Activated T-helper 1 cell treated with anti-CD3 and anti-CD28 coated beads, Interleukin-2, amount 50 U/mL, for 16 hours (primary cell): ENCODE measurements around the gene EVC2.
"Not testable (repeated sequence)": the region's sequence is repeated elsewhere in the genome, so short reads cannot be mapped to it uniquely, and the experiment has no call there.

Experiments
- DNase-seq, 2 donors: peaks; one replicate each; pipeline ENCODE4 v3.0.0-alpha.2; 2020; ENCODE audit warnings: low read depth in 1 of 2, low spot score in 1 of 2

EVC2 gene

DNA sequence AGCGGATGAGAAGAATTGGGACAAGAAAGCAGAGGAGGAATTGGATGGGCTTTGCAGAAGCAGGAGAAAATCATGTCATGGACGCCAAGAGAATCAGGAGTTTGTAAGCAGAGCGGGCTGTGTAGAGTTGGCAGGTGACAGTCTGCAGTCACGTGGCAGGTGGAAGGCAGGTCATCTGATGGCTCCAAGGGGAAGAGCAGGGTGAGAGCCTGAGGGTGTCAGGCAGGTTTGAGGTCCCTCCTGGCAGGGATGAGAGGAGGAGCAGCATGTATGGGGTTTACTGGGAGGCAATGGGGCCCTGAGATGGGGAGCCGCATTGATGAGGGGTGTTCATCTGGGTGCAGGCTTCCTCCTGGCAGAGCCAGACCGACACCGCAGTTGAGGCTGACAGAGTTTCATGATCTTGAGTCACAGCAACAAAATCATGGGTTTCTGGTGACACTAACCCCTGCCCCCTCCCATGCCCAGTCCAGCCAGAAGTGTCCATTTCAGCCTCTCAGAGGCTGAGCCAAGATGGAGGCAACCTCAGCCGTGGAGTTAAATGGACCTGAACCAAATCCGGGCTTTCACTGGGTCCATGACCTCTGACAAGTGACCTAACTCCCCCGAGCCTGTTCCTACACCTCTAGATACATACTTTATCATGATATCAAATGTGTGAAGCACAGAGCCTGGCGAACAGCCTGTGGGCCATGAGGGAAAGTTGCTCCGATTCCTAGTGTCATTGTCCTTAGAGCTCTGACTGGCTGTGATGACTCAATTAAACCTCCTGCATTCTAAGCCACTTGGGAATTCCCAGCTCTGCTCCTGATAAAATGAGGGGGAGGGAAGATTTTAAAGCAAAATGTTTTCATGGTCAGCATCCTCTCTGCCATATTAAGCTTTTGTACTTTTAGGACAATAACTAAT lies 38.7 kb upstream of the EVC2 start:
- DNase-seq, result no peak

DNA sequence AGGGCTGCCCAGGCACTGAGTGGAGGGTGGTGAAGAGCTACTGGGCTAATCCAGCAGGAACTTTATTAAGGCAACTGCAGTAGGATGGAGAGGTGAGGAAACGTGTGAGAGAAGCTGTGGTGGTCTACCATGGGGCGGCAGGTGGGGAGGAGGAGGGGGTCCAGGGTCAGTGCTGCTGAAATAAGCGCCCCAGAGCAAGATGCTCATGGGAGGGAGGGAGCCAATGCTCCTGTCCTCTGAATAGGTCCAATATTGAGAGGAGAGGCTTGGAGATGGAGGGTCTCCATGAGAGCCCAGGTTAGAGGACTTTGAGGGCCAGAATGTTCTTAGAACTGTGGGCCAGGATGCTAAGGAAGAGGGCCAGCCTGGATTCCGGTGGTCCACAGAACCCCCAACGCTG lies 37.9 kb upstream of the EVC2 start:
- no peak for DNase-seq

DNA sequence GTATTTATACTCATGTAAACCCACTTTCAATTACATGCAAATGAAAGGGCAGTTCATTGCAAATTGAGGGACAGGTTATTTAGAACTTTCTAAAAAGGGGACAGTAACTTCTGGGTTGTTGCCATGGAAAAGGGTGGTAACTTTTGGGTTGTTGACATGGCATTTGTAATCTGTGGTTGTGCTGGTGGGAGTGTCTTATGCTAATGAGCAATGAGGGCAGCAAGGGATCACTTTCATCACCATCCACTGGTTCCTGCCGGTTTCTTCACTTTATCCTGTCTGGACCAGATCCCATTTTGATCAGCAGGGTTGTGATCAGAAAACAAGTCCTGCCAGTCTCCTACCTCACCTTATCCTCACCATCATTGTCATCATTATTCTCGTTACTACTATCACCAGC lies 34.6 kb upstream of the EVC2 start:
- DNase-seq, result no peak

DNA sequence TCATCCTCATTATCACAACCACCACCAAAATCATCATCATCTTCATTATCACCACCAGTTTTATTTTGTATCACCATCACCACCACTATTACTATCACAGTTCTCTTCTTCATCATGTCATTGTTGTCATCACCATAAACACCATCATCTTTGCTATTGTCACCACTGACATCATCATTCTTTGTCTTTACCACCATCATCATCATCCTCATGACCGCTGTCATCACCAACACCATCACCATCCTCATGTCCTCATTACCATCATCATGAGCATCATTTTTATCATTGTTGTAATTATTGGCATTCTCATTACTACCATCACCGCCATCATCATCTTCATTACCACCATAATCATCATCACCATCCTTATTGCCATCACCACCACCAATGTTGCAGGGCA lies 34.0 kb upstream of the EVC2 start:
- no peak for DNase-seq

DNA sequence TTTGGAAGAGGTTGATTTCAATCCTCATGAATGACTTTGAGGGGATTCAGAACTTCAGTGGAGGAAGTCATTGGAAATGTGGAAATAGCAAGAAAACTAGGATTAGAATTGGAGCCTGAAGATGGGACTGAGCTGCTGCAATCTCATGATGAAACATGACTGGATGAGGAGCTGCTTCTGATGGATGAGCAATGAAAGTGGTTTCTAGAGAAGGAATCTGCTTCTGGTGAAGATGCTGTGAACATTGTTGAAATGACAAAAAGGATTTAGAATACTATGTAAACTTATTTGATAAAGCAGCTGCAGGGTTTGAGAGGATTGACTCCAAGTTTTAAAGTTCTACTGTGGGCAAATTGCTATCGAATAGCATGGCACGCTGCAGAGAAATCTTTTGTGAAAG lies 29.7 kb upstream of the EVC2 start:
- no peak for DNase-seq

DNA sequence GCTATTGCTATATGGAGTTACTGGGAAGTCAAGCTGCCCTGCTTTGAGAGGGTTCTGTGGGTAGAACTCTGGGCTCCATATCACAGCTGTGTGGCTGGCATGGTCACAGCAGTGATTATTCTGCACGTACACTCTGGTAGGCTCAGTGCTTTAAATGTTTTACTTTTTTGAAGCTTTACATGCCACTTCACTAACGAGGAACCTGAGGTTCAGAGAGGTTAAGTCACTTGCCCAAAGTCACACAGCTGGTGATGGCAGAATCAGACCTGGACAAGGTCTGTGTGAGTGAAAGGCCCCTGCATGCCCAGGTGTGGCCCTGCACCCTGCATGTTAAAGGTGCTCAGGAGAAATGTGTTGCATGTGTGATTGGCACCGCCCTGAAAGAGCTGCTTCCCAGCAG lies 27.1 kb upstream of the EVC2 start:
- DNase-seq, result no peak

DNA sequence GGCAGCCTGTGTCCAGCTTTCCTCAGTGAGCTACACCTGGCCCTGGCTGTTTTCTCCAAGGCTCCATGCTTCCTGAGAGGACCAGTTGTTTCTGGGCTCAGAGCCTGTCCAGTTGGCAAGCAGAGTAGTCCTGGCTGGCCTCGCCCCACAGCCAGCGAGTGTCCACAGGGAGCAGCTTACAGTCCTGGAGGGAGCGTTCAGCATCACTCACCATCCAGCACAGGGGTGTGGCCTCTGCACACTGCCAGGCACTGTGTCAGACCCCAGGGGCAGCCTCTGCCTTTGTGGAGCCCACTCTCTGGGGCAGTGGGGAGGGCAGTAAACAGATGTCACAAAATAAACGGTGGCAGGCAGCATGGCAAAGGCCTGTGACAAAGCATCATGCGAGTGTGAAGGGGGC lies 26.5 kb upstream of the EVC2 start:
- DNase-seq, result no peak

DNA sequence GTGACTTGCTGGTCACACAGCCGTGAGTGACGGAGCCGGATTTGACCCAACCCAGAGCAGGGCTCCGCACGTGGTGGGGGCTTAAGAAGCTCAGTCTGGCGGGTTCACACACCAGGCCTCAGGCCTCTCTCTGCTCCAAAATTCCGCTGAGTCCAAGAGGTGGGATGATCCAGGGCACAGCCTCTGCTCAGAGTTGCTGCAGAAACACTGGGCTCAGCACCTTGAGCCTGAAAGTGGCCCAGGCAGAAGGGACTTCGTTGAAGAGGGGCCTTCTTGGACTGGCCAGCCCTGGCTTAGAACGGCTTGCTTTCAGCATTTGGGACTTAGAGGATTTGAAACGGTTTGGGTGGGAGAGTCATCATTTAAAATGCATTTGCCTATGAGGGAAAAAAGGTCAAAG lies 23.8 kb upstream of the EVC2 start:
- DNase-seq, result no peak

DNA sequence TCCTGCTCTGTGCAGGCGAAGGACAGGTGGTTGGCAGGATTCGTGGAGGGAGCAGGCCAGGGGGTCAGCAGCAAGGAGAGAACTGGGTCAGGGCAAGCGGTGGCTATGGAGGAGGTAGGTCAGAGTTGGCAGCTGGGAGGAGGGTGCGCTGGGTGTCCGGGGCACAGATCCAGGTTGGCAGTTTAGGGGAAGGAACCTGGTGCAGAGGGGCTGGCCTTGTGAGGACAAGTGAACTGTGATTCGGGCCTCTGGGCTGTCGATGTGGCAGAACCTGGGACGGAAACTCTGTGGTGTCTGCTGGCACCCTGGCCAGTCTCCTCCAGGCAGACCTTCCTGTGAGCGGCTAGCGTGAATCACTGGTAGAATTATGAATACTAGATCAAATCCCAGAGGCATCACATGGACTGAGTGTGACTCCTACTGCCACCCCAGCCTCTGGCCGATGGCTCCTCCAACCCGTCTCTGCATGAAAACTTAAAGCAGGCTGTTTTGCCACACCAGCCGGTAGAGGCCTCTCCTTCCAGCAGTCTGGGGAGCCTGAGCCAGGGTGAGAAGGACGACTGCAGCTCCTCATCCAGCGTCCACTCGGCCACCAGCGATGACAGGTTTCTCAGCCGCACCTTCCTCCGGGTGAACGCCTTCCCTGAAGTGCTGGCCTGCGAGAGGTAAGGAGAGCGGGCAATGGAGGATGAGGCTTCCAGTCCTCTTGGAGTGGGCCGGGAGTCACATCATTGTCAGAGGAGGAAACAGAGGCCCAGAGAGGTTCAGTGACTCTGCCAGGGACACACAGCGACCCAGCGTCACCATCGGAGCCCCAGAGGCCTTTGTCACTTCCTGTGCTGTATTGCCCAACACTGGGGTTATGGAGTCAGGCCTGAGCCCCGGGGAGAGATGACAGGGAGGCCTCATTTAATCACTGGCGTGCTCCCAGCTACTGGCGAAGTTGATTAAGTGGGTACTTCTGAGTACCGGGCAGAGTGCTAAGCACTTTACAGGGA lies 22.9 kb upstream of the EVC2 start:
- no peak for DNase-seq

DNA sequence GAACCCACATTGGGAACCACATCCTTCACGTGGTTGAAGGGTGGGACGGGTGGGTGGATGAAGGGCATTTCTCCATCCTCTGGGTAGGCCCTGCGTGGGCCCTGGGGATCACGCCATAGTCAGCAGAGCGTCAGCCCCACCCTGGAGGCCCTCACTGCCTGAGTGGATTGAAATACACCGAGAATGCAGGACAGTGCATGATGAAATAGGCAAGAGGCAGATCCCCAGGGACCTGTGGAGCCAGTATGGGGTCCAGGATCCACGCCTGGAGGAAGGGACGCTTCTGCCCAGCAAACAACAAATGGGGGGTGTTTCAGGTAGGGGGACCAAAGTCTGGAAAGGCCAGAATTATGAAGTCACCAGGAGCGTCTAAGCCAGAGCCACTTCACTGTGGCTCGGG lies 22.1 kb upstream of the EVC2 start:
- no peak for DNase-seq

DNA sequence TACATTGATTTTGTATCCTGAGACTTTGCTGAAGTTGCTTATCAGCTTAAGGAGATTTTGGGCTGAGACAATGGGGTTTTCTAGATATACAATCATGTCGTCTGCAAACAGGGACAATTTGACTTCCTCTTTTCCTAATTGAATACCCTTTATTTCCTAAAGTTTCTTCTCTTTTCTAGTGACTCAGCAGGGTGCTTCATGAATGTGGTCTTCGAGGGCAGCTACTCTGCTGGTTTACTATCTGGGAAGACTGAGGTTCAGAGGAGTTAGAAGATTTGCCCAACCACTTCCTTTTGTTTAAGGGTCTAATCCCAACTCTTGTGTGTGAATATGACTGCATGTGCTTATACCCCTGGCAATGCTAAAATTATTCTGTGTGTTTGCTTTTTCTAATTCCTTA lies 20.1 kb upstream of the EVC2 start:
- DNase-seq, result not testable (repeated sequence)

DNA sequence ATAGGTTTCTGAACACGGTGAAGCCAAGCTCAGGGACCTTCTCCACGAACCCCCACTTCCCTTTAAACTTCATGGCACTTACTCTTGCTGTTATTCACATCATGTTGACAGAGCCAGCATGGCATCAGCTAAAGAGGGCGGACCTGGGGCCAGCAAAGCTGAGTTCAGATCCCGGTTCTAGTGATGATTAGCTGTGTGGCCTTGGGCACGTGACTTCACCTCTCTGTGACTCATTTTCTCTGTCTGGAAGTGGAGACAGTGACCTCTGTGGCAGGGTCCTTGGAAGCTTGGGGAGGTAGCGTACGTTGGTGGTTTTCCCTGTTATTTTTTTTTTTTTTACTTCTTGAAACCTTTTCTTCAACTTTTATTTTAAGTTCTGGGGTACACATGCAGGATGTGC lies 16.0 kb upstream of the EVC2 start:
- no peak for DNase-seq

DNA sequence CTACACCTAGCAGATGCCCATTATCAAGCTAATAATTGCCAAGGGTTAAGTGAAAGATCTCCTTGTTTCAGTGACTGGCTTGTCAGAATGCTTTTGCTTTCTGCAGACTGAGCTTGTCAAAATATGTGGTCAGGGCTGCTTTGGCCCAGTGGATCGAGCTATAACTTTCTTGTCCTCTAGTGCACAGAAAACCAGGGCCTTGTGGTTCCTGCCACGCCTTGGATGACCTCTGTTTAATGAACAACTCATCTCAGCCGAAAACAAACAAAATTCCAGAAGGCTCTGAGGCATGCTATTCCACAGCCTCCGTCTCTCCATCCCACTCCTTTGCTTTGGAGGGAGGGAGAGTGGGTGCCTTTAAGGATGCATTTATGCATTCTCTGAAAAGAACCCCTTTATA lies 14.0 kb upstream of the EVC2 start:
- no peak for DNase-seq

DNA sequence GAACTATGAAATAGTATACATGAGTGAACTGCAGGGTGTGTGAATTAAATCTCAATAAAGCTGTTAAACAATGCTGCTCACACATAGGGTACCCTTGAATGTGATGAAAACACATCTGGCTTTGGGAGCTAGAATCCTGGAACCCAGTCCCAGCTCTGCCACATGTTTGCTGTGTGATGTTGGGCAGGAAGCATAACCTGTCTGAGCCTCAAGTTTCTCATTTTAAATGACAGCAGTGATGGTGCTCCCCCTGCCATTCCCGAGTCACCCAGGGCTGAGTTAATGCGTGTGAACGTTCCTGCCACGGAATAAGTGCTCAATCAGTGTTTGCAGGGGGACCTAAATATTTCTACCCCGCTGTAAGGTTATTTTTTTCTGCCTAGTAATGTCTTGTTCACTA lies 13.6 kb upstream of the EVC2 start:
- no peak for DNase-seq

DNA sequence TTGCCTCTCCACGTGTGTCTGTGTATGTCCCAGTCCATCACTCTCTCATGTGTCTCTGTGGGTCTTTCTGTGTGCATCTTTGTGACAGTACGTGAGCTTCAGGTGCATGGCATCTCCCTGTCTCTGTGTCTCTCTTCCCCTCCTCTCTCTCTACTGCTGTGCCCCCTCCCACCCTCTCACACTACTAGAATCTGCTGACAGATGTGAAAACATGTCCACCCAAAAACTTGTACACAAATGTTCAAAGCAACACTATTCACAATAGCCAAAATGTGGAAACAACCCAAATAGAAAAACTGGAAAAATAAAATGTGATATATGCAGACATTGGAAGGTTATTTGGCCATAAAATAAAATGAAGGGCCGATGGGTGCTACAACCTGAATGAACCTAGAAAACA lies 12.6 kb upstream of the EVC2 start:
- no peak for DNase-seq

DNA sequence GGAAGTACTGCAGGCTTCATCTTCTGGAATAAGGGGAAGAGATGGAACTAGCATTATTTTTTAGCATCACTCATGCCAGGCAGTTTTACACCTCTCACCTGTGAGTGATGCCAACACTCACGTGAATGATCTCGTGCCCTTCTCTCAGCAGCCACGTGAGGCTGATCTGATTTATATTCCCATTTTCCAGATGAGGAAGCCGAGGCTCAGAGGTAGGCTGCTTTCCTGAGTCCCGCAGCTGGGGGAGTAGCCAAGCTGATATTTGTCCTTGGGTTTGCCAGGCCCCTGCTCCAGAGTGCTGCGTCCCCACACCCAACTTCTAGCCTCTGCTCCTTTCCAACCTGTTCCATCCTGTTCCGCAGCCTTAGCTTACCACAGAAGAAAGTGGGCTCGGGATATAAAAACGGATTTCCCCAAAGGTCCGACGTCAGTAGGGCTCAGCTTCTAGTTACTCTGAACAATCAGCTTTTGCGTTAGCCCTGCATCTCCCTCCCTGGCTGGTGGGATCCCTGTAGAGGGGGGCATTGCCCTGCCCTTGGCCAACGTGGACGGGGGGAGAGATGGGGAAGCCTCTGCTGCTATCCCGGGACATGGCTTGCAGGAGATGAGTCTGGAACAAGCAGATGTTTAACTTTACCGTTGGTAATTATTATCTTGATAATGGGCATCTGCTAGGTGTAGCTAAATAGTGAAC lies 11.9 kb upstream of the EVC2 start:
- DNase-seq, result no peak

DNA sequence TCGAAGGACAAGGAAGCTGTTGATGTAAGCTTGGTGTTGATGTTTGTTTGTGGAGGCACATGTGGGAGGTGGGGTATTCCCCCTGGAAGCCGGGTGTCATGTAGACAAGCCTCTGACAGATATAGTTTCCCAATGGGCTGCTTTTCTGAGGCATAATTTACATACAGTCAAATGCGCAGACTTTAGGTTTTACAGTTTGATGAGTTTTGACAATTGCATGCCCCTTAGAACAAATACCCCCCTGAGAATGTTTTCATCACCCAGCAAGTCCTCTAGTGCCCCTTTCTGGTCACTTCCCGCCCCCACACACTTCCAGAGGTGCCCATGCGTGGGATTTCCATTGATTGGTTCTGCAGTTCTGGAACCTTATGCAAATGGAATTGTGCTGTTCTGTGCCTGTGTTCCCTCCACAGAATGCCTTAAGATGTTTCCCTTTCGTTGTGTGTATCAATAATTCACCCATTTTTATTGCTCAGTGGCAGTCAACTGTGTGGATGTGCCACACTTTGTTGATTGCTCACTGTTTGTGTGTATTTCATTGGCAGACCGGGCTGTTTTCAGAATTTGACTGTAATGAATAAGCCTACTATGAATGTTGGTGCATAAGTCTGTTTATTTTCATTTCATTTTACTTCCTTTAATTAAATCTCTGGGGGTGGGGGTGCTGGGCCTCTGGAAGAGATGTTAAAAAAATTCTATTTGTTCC lies 11.1 kb upstream of the EVC2 start:
- no peak for DNase-seq

DNA sequence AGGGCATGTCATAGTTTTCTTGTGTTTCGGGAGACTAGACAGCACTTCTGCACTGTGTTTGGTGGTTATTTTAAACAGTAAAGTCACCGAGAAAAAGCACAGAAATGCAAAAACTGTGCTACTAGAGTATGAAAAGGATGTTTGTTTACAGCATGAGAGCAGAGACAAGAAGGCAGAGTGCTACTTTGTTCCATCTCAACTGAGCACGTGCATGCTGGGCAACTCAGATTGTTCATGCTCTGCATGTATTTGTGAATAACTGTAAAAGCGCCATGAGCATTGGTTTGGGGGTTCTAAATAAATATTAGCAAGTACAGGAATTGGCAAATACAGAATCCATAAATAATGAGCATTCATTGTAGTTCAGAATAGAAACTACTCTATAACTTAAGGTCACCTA lies 10.1 kb upstream of the EVC2 start:
- DNase-seq, result no peak

DNA sequence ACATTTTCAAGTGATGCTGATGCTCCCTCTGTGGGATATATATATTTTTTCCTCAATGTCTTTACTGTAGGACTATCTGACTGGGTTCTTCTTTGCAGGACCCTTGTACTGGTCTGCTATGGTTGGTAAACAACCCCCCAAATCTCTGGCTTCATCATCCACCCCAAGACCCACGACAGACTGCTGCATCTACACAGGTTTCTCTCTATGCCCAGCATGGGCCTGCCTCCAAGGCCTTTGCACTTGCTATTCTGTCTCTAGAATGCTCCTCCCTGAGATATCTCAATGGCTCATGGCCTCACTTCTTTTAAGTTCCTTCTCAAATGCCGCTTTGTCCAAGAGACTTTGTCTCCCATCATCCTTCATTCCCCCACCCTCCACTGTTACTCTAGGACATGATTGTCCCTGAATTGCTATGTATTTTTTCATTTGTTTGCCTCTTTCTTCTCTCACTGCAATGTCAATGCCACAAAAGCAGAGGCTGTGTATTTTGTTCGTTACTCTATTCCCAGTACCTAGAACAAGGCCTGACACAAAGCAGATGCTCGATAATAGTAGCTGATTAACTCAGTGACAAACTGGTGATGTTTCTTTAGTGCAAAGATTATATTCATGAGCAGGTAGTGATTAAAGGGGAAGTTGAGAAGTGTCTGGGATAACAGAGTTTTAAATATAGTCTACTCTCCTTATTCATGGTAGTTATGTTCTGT lies 9.2 kb upstream of the EVC2 start:
- DNase-seq, result no peak

DNA sequence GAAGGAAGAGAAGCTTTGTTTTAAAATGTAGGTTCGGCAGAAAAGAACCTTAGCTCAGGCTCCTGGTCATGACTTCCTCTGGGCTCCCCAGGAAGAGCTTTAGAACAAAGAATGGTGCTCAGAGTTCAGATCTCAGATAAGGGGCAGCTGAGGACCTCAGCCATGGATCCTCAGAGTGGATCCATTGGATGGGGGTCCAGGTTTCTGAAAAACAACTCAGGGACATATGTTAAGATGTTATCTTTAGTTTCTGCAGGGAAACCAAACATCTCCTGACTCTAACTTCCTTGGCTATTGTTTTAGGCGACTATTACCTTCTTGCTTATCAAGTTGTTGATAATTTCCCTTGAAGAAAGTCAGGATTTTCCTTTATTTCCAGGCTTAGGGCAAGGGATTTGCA lies 8.0 kb upstream of the EVC2 start:
- no peak for DNase-seq
